NCI-H510A (cell line): Measurements from ENCODE around the gene ADCY3.
"Not testable (repeated sequence)": the region's sequence is repeated elsewhere in the genome, so short reads cannot be mapped to it uniquely, and the experiment has no call there.

Experiments
- DNase-seq: peaks from one replicate; lab custom pipeline; 2025; lab: John Stamatoyannopoulos, UW

ADCY3 gene

GRCh38 chr2:24844023-24844685 is 75.9 kb downstream of the ADCY3 start:
- DNase-seq, result no peak

- no peak for DNase-seq
These were observed 76.6 kb downstream of the ADCY3 start for GRCh38 chr2:24843330-24843860.

GRCh38 chr2:24842081-24843050 is 77.7 kb downstream of the ADCY3 start:
- DNase-seq, result no peak

GRCh38 chr2:24840962-24841945 is 78.8 kb downstream of the ADCY3 start:
- no peak for DNase-seq

GRCh38 chr2:24840164-24840869 is 79.7 kb downstream of the ADCY3 start:
- DNase-seq, result no peak

- DNase-seq, result no peak
These were observed 80.3 kb downstream of the ADCY3 start for GRCh38 chr2:24839729-24840128.

GRCh38 chr2:24838541-24838940 is 81.5 kb downstream of the ADCY3 start:
- DNase-seq, result no peak

GRCh38 chr2:24837996-24838513 is 82.0 kb downstream of the ADCY3 start:
- DNase-seq, result no peak

GRCh38 chr2:24836706-24837105 is 83.3 kb downstream of the ADCY3 start:
- no peak for DNase-seq

- no peak for DNase-seq
These were observed 83.8 kb downstream of the ADCY3 start for GRCh38 chr2:24836206-24836605.

GRCh38 chr2:24835411-24835810 is 84.6 kb downstream of the ADCY3 start:
- not testable (repeated sequence) for DNase-seq

GRCh38 chr2:24834733-24835395 is 85.2 kb downstream of the ADCY3 start:
- DNase-seq, result no peak

- DNase-seq, result no peak
These were observed 86.0 kb downstream of the ADCY3 start for GRCh38 chr2:24833821-24834732.

- DNase-seq, result peak; percentile 31
These were observed 86.9 kb downstream of the ADCY3 start for GRCh38 chr2:24832931-24833701.

GRCh38 chr2:24832521-24832920 is 87.5 kb downstream of the ADCY3 start:
- DNase-seq, result no peak

GRCh38 chr2:24832073-24832461 is 88.0 kb downstream of the ADCY3 start:
- no peak for DNase-seq

GRCh38 chr2:24831221-24832072 is 88.6 kb downstream of the ADCY3 start:
- DNase-seq, result no peak
